ENCODE data around the gene TBC1D30.

GRCh38 chr12:64923536-64923935 is 99.1 kb downstream of the TBC1D30 start:
- TF ChIP-seq CTCF (IDR thresholded peaks at IDR 0.05) (no peak), POLR2A (IDR thresholded peaks at IDR 0.05) (no peak)
